Tibial nerve (tissue), 4 donors: ENCODE data around the gene PCBP1. TPM values are rescaled to one million over a fixed set of nuclear protein-coding genes. Genes with fewer than 3 reads are reported as not detected.

ENCODE experiments used
- DNase-seq, 2 donors: peaks; one replicate each; pipeline ENCODE4 v3.0.0-alpha.2; 2019; ENCODE audit warnings: low spot score in 2 of 2
- H3K27ac ChIP-seq, 4 donors: fragments of 200-600 bp; sonication (generic) in 3 of 4; one replicate each; pipeline ENCODE4 v1.5.1; 2017 to 2019; ENCODE audit warnings: mild to moderate bottlenecking in 1 of 4
- H3K27me3 ChIP-seq, 2 donors: fragments of 200-600 bp; sonication (generic) in 1 of 2; one replicate each; pipeline versions ENCODE4 v1.5.1 to v1.6.0; 2017 to 2019
- H3K36me3 ChIP-seq, 3 donors: fragments of 200-600 bp; sonication (generic); one replicate each; pipeline ENCODE4 v1.5.1; 2018 to 2019
- H3K4me1 ChIP-seq, 4 donors: fragments of 200-600 bp; sonication (generic) in 3 of 4; one replicate each; pipeline ENCODE4 v1.5.1; 2017 to 2019
- H3K4me3 ChIP-seq, 4 donors: fragments of 200-600 bp; sonication (generic) in 3 of 4; one replicate each; pipeline ENCODE4 v1.5.1; 2017 to 2019; ENCODE audit warnings: mild to moderate bottlenecking in 1 of 4, moderate library complexity in 1 of 4
- H3K9me3 ChIP-seq, 4 donors: fragments of 200-600 bp; sonication (generic) in 3 of 4; one replicate each; pipeline ENCODE4 v1.5.1; 2017 to 2019
- CTCF ChIP-seq, 5 experiments: fragments of 200-600 bp in 3 of 5; fragments of 450-650 bp in 2 of 5; sonication (generic) in 3 of 5; IDR thresholded peaks; one replicate each; pipeline ENCODE4 v1.5.1; 2016 to 2019; ENCODE audit warnings: antibody characterized with exemption in 5 of 5, mild to moderate bottlenecking in 3 of 5, moderate library complexity in 2 of 5
- EP300 ChIP-seq, 2 donors: sonication (generic); formaldehyde crosslinking; IDR thresholded peaks; one replicate each; pipeline ENCODE4 v1.6.1; 2017; ENCODE audit warnings: antibody characterized with exemption in 2 of 2, mild to moderate bottlenecking in 1 of 2
- POLR2A ChIP-seq, 2 donors: fragments of 450-650 bp; IDR thresholded peaks; one replicate each; pipeline ENCODE4 v1.6.1; 2017; ENCODE audit warnings: antibody characterized with exemption in 2 of 2, mild to moderate bottlenecking in 2 of 2, moderate library complexity in 2 of 2
- WGBS, 2 donors: methylation state at CpG; one replicate each; pipeline ENCODE4 v1.1.5; 2018; 5-methylcytosine and 5-hydroxymethylcytosine counted together
- total RNA-seq, 4 donors: library from RNA; depleted of rRNA; stranded (reverse); fragments of >200 nt; gene quantifications; one replicate each; pipeline ENCODE4 v1.1.0, GENCODE V29; 2016

Gene PCBP1
- total RNA-seq, 4 donors from 2014 or later = 157 to 203 (median 188) TPM

GRCh38 chr2:70044290-70045040, 42.8 kb upstream of the PCBP1 start:
- 95 to 97% methylated on average over 15 of the region's 15 CpGs for WGBS, 2 donors
- H3K27me3 ChIP-seq = no peaks in the 10 kb centered on the region
- TF ChIP-seq POLR2A (IDR thresholded peaks at IDR 0.05) (no peak), CTCF (IDR thresholded peaks at IDR 0.05) (no peak), EP300 (IDR thresholded peaks at IDR 0.05) (no peak)
- H3K36me3 ChIP-seq = peaks cover 0 to 57% (median 10%) of the 10 kb centered on the region in 3 donors
- no peaks in the 10 kb centered on the region for H3K4me1 ChIP-seq
- no peak for DNase-seq
- H3K27ac ChIP-seq = no peak overlapping the region
- H3K9me3 ChIP-seq = no peaks in the 10 kb centered on the region
- no peak overlapping the region for H3K4me3 ChIP-seq

DNA sequence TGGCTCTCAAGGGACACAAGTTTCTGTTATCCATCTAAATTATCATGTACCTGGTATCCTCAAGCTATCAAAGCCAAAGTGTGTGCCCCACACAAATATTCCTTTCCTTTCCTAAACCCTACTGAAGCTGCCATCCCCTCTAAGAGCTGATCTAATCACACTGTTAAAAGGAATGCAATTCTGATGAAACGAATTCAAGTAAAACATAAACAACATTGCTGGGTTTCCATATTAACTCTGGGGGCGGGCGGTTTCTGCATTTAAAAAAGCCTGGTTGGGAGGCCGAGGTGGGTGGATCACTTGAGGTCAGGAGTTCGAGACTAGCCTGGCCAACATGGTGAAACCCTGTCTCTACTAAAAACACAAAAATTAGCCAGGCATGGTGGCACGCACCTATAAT, 41.9 kb upstream of the PCBP1 start:
- Histone ChIP-seq H3K4me3 (no peak overlapping the region), H3K27me3 (no peaks in the 10 kb centered on the region), H3K27ac (no peak overlapping the region), H3K4me1 (no peaks in the 10 kb centered on the region), H3K36me3 (peaks cover 0 to 66% (median 13%) of the 10 kb centered on the region in 3 donors), H3K9me3 (no peaks in the 10 kb centered on the region)
- TF ChIP-seq CTCF (IDR thresholded peaks at IDR 0.05) = no peak
- TF ChIP-seq POLR2A (IDR thresholded peaks at IDR 0.05) = no peak
- no peak for TF ChIP-seq EP300 (IDR thresholded peaks at IDR 0.05)
- DNase-seq = no peak
- 84 to 89% methylated on average over 6 of the region's 6 CpGs for WGBS, 2 donors

GRCh38 chr2:70045932-70046331, 41.3 kb upstream of the PCBP1 start:
- no peak overlapping the region for H3K27ac ChIP-seq
- H3K9me3 ChIP-seq = no peaks in the 10 kb centered on the region
- TF ChIP-seq EP300 (IDR thresholded peaks at IDR 0.05) = no peak
- TF ChIP-seq POLR2A (IDR thresholded peaks at IDR 0.05) = no peak
- no peak for TF ChIP-seq CTCF (IDR thresholded peaks at IDR 0.05)
- no peaks in the 10 kb centered on the region for H3K27me3 ChIP-seq
- no peak for DNase-seq
- no peaks in the 10 kb centered on the region for H3K4me1 ChIP-seq
- whole genome bisulfite sequencing, 2 donors = 90 to 93% methylated on average over 2 of the region's 2 CpGs
- H3K4me3 ChIP-seq = no peak overlapping the region
- H3K36me3 ChIP-seq = peaks cover 0 to 71% (median 13%) of the 10 kb centered on the region in 3 donors

GRCh38 chr2:70046534-70046933, 40.7 kb upstream of the PCBP1 start:
- Histone ChIP-seq H3K27me3 (no peaks in the 10 kb centered on the region), H3K36me3 (peaks cover 0 to 77% (median 13%) of the 10 kb centered on the region in 3 donors), H3K4me3 (no peak overlapping the region), H3K9me3 (no peaks in the 10 kb centered on the region), H3K27ac (no peak overlapping the region), H3K4me1 (no peaks in the 10 kb centered on the region)
- no peak for DNase-seq
- 64 to 65% methylated on average over 2 of the region's 2 CpGs for WGBS, 2 donors
- TF ChIP-seq POLR2A (IDR thresholded peaks at IDR 0.05) (no peak), EP300 (IDR thresholded peaks at IDR 0.05) (no peak), CTCF (IDR thresholded peaks at IDR 0.05) (no peak)

- TF ChIP-seq POLR2A (IDR thresholded peaks at IDR 0.05) = no peak
- no peak for TF ChIP-seq CTCF (IDR thresholded peaks at IDR 0.05)
- TF ChIP-seq EP300 (IDR thresholded peaks at IDR 0.05) = no peak
- WGBS, 2 donors = 86 to 87% methylated on average over 5 of the region's 5 CpGs
- no peaks in the 10 kb centered on the region for H3K4me1 ChIP-seq
- H3K36me3 ChIP-seq = peaks cover 0 to 86% (median 13%) of the 10 kb centered on the region in 3 donors
- H3K27ac ChIP-seq = peak overlapping the region in 1 of 4 donors; percentile 29
- no peaks in the 10 kb centered on the region for H3K9me3 ChIP-seq
- H3K4me3 ChIP-seq = no peak overlapping the region
- DNase-seq = no peak
- no peaks in the 10 kb centered on the region for H3K27me3 ChIP-seq
Observed at GRCh38 chr2:70047451-70047850, 39.8 kb upstream of the PCBP1 start.
